Esophagus squamous epithelium (tissue), 4 donors: ENCODE results near the gene PEX6.

Experiments used
- POLR2A ChIP-seq, 4 donors: fragments of 450-650 bp; IDR thresholded peaks; one replicate each; pipeline ENCODE4 v1.6.1; 2017; ENCODE audit warnings: antibody characterized with exemption in 4 of 4, mild to moderate bottlenecking in 4 of 4, moderate library complexity in 3 of 4
- TF ChIP-seq, protein P1 (sequence below), 6 experiments: fragments of 450-650 bp in 4 of 6; fragments of 200-600 bp in 2 of 6; sonication (generic) in 2 of 6; IDR thresholded peaks; one replicate each; pipeline ENCODE4 v1.5.1; 2016 to 2019; ENCODE audit warnings: antibody characterized with exemption in 6 of 6, mild to moderate bottlenecking in 4 of 6, moderate library complexity in 4 of 6

DNA sequence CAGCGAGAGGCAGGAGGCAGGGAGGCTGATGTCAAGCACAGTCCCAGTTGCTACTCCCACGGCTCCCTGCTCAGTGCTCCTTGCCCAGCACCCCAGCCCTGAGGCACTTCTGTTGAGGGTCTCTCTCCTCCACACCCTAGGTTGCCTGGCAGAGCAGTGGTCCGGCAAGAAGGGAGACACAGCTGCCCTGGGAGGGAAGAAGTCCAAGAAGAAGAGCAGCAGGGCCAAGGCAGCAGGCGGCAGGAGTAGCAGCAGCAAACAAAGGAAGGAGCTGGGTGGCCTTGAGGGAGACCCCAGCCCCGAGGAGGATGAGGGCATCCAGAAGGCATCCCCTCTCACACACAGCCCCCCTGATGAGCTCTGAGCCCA lies 40.6 kb downstream of the PEX6 start:
- TF ChIP-seq POLR2A (IDR thresholded peaks at IDR 0.05): no peak
- TF ChIP-seq, protein P1, sequence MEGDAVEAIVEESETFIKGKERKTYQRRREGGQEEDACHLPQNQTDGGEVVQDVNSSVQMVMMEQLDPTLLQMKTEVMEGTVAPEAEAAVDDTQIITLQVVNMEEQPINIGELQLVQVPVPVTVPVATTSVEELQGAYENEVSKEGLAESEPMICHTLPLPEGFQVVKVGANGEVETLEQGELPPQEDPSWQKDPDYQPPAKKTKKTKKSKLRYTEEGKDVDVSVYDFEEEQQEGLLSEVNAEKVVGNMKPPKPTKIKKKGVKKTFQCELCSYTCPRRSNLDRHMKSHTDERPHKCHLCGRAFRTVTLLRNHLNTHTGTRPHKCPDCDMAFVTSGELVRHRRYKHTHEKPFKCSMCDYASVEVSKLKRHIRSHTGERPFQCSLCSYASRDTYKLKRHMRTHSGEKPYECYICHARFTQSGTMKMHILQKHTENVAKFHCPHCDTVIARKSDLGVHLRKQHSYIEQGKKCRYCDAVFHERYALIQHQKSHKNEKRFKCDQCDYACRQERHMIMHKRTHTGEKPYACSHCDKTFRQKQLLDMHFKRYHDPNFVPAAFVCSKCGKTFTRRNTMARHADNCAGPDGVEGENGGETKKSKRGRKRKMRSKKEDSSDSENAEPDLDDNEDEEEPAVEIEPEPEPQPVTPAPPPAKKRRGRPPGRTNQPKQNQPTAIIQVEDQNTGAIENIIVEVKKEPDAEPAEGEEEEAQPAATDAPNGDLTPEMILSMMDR (IDR thresholded peaks at IDR 0.05): no peak
